Fibroblast of lung (primary cell): Measurements from ENCODE around the gene DLL4. TPM values are rescaled to one million over a fixed set of nuclear protein-coding genes. Genes with fewer than 3 reads are reported as not detected.

Experiments used
- DNase-seq, 2 donors: peaks; one replicate each; pipeline versions ENCODE4 v3.0.0 to v3.0.0-alpha.2; 2010; ENCODE audit warnings: low read depth in 2 of 2
- H2AFZ ChIP-seq: 2 replicates; pipeline ENCODE4 v1.5.1; 2012; ENCODE audit warnings: low read length, control low read depth, inconsistent platforms
- H3K27ac ChIP-seq: 2 replicates; pipeline ENCODE4 v1.5.1; 2011; ENCODE audit warnings: low read length, control low read depth; ENCODE audit not compliant: insufficient read depth
- H3K27me3 ChIP-seq: 2 replicates; pipeline ENCODE4 v1.5.1; 2011; ENCODE audit warnings: mild to moderate bottlenecking, low read length; ENCODE audit not compliant: control insufficient read depth, insufficient read depth
- H3K36me3 ChIP-seq: 2 replicates; pipeline ENCODE4 v1.5.1; 2011; ENCODE audit warnings: low read length; ENCODE audit not compliant: control insufficient read depth, insufficient read depth
- H3K4me1 ChIP-seq: 2 replicates; pipeline ENCODE4 v1.5.1; 2011; ENCODE audit warnings: low read length; ENCODE audit not compliant: control insufficient read depth, insufficient read depth; ENCODE audit errors: extremely low read depth
- H3K4me2 ChIP-seq: 2 replicates; pipeline ENCODE4 v1.5.1; 2011; ENCODE audit warnings: low read length, control low read depth; ENCODE audit not compliant: insufficient read depth; ENCODE audit errors: extremely low read depth
- H3K4me3 ChIP-seq, 4 experiments: fragments of 200-600 bp in 1 of 4; sonication (generic) in 1 of 4; replicated peaks in 1 of 4; 2 replicates each; pipeline ENCODE4 v1.5.1; 2011 to 2016; ENCODE audit warnings: low read length in 4 of 4, low read depth in 3 of 4, mild to moderate bottlenecking in 3 of 4, control low read depth in 2 of 4, inconsistent platforms in 1 of 4, mixed read lengths in 1 of 4; ENCODE audit not compliant: insufficient read depth in 1 of 4; ENCODE audit errors: control extremely low read depth in 1 of 4
- H3K79me2 ChIP-seq: 2 replicates; pipeline ENCODE4 v1.5.1; 2012; ENCODE audit warnings: mild to moderate bottlenecking, low read length, inconsistent platforms; ENCODE audit not compliant: control insufficient read depth, insufficient read depth
- H3K9ac ChIP-seq: 2 replicates; pipeline ENCODE4 v1.5.1; 2011; ENCODE audit warnings: mild to moderate bottlenecking, low read length, control low read depth; ENCODE audit not compliant: insufficient read depth
- H3K9me3 ChIP-seq: 2 replicates; pipeline ENCODE4 v1.5.1; 2012; ENCODE audit warnings: low read depth, low read length; ENCODE audit not compliant: control insufficient read depth, insufficient read depth
- H4K20me1 ChIP-seq: 2 replicates; pipeline ENCODE4 v1.5.1; 2011; ENCODE audit warnings: low read length; ENCODE audit not compliant: control insufficient read depth, insufficient read depth; ENCODE audit errors: extremely low read depth
- EZH2 ChIP-seq: IDR thresholded peaks from 2 replicates; pipeline ENCODE4 v1.5.1; 2012; ENCODE audit warnings: low read length, control low read depth, mild to moderate bottlenecking; ENCODE audit errors: missing control alignments
- polyA plus RNA-seq, 2 donors: library from polyadenylated mRNA; depleted of rRNA in 1 of 2; stranded (reverse) in 1 of 2; unstranded in 1 of 2; fragments of >200 nt; gene quantifications; 2 replicates each; pipeline ENCODE4 v1.2.1, GENCODE V29; 2011 to 2012; ENCODE audit warnings: missing spikeins in 1 of 2
- total RNA-seq: library from RNA; depleted of rRNA; stranded (reverse); fragments of >200 nt; gene quantifications from 2 replicates; pipeline ENCODE4 v1.2.1, GENCODE V29; 2014
- TF ChIP-seq, protein P1 (sequence below), 2 donors: IDR thresholded peaks in 1 of 2; conservative IDR thresholded peaks in 1 of 2; 1 replicate in 1 of 2; 2 replicates in 1 of 2; pipeline ENCODE4 v1.5.1; 2011 to 2012; ENCODE audit warnings: low read length in 2 of 2, control low read depth in 1 of 2, inconsistent platforms in 1 of 2, low read depth in 1 of 2, mild to moderate bottlenecking in 1 of 2

DLL4 gene
- total and polyA plus RNA-seq, 2 donors (not counting 1 experiment from before 2014, with no cell fraction given) = under 0.01 to 0.18 TPM

GRCh38 chr15:40933517-40933902 is 4.4 kb downstream of the DLL4 start:
- no peak overlapping the region for H2AFZ ChIP-seq
- H3K9ac ChIP-seq = no peak overlapping the region
- no peak for DNase-seq
- no peaks in the 10 kb centered on the region for H3K36me3 ChIP-seq
- H3K9me3 ChIP-seq = no peaks in the 10 kb centered on the region
- H3K79me2 ChIP-seq = no peaks in the 10 kb centered on the region
- H3K4me3 ChIP-seq = no peak overlapping the region
- no peak overlapping the region for H3K4me2 ChIP-seq
- no peak overlapping the region for H3K27ac ChIP-seq
- peaks cover 16% of the 10 kb centered on the region for H3K4me1 ChIP-seq
- H3K27me3 ChIP-seq = peaks cover 14% of the 10 kb centered on the region
- no peaks in the 10 kb centered on the region for H4K20me1 ChIP-seq
- no peak for TF ChIP-seq EZH2
- TF ChIP-seq, protein P1, sequence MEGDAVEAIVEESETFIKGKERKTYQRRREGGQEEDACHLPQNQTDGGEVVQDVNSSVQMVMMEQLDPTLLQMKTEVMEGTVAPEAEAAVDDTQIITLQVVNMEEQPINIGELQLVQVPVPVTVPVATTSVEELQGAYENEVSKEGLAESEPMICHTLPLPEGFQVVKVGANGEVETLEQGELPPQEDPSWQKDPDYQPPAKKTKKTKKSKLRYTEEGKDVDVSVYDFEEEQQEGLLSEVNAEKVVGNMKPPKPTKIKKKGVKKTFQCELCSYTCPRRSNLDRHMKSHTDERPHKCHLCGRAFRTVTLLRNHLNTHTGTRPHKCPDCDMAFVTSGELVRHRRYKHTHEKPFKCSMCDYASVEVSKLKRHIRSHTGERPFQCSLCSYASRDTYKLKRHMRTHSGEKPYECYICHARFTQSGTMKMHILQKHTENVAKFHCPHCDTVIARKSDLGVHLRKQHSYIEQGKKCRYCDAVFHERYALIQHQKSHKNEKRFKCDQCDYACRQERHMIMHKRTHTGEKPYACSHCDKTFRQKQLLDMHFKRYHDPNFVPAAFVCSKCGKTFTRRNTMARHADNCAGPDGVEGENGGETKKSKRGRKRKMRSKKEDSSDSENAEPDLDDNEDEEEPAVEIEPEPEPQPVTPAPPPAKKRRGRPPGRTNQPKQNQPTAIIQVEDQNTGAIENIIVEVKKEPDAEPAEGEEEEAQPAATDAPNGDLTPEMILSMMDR (conservative IDR thresholded peaks at IDR 0.05 in 1 of 2, IDR thresholded peaks at IDR 0.05 in 1 of 2; ENCODE audit: low read depth in 1 of 2, low read length in 2 of 2) = no peak

GRCh38 chr15:40934457-40934856 is 5.3 kb downstream of the DLL4 start:
- Histone ChIP-seq H3K9me3 (no peaks in the 10 kb centered on the region), H3K4me3 (no peak overlapping the region), H4K20me1 (no peaks in the 10 kb centered on the region), H3K4me2 (no peak overlapping the region), H3K79me2 (no peaks in the 10 kb centered on the region), H3K36me3 (no peaks in the 10 kb centered on the region), H3K4me1 (peaks cover 11% of the 10 kb centered on the region), H3K27ac (no peak overlapping the region), H2AFZ (no peak overlapping the region), H3K9ac (no peak overlapping the region), H3K27me3 (peaks cover 7% of the 10 kb centered on the region)
- TF ChIP-seq EZH2 = no peak
- TF ChIP-seq, protein P1 (conservative IDR thresholded peaks at IDR 0.05 in 1 of 2, IDR thresholded peaks at IDR 0.05 in 1 of 2; ENCODE audit: low read depth in 1 of 2, low read length in 2 of 2) = no peak
- DNase-seq = no peak

- H3K4me2 ChIP-seq = no peak overlapping the region
- no peaks in the 10 kb centered on the region for H3K79me2 ChIP-seq
- no peaks in the 10 kb centered on the region for H3K36me3 ChIP-seq
- H3K27me3 ChIP-seq = no peaks in the 10 kb centered on the region
- no peak overlapping the region for H2AFZ ChIP-seq
- no peaks in the 10 kb centered on the region for H4K20me1 ChIP-seq
- H3K9ac ChIP-seq = no peak overlapping the region
- no peaks in the 10 kb centered on the region for H3K9me3 ChIP-seq
- H3K4me1 ChIP-seq = peaks cover 19% of the 10 kb centered on the region
- H3K27ac ChIP-seq = no peak overlapping the region
- TF ChIP-seq EZH2 = no peak
- TF ChIP-seq, protein P1 (conservative IDR thresholded peaks at IDR 0.05 in 1 of 2, IDR thresholded peaks at IDR 0.05 in 1 of 2; ENCODE audit: low read depth in 1 of 2, low read length in 2 of 2) = no peak
- DNase-seq = no peak
- H3K4me3 ChIP-seq = no peak overlapping the region
Observed at GRCh38 chr15:40936234-40936708, 7.1 kb downstream of the DLL4 start.
